ENCODE data around the gene ECD. TPM values are rescaled to one million over a fixed set of nuclear protein-coding genes. Genes with fewer than 3 reads are reported as not detected.

ECD gene
- total and polyA plus RNA-seq, 10 of the 15 experiments (the other 5 are each of a cell fraction or from before 2014, with no cell fraction given), result 27.3 to 61.6 (median 44.0) TPM

GRCh38 chr10:73167783-73168464, at the start of gene ECD, which contains the start of gene FAM149B1 (continued):
- peak; percentile 30 for TF ChIP-seq E4F1 (IDR thresholded peaks at IDR 0.05; ENCODE audit: borderline replicate concordance, partially characterized antibody)
- peak; percentile 67 for TF ChIP-seq CHD2 (IDR thresholded peaks at IDR 0.05; ENCODE audit: borderline replicate concordance, low read depth, low read length)
- TF ChIP-seq MYB (IDR thresholded peaks at IDR 0.05; ENCODE audit: borderline replicate concordance, low read depth, low read length), result no peak
- no peak for TF ChIP-seq EED (IDR thresholded peaks at IDR 0.05; ENCODE audit: low read depth)
- peak; percentile 93 for TF ChIP-seq IKZF1 (conservative IDR thresholded peaks at IDR 0.05)
- peak; percentile 77 for TF ChIP-seq YY1 (IDR thresholded peaks at IDR 0.05; ENCODE audit: low read depth, low read length)
- TF ChIP-seq USF1 (IDR thresholded peaks at IDR 0.05; ENCODE audit: borderline replicate concordance, extremely low read length, insufficient read depth, low read depth, low read length), result no peak
- TF ChIP-seq SMAD1 (IDR thresholded peaks at IDR 0.05; ENCODE audit: low read depth, partially characterized antibody), result peak; percentile 73

GRCh38 chr10:73215749-73216148, 47.9 kb upstream of the ECD start:
- Histone ChIP-seq H2AFZ (ENCODE audit: control insufficient read depth, low read depth, low read length) (no peak overlapping the region), H3K27me3 (replicated peaks in 1 of 2; ENCODE audit: control insufficient read depth in 2 of 2, insufficient read depth in 2 of 2, low read length in 1 of 2) (no peaks in the 10 kb centered on the region), H3K27ac (ENCODE audit: control insufficient read depth, insufficient read depth) (no peak overlapping the region), H3K79me2 (ENCODE audit: control insufficient read depth, insufficient read depth, low read length) (no peaks in the 10 kb centered on the region), H3K4me3 (no peak overlapping the region), H3K4me2 (ENCODE audit: control insufficient read depth, insufficient read depth) (no peak overlapping the region), H3K4me1 (ENCODE audit: control insufficient read depth, insufficient read depth, low read length) (no peaks in the 10 kb centered on the region), H3K9ac (ENCODE audit: control insufficient read depth, insufficient read depth, low read length) (no peak overlapping the region), H4K20me1 (ENCODE audit: control insufficient read depth, insufficient read depth) (no peaks in the 10 kb centered on the region), H3K36me3 (ENCODE audit: control insufficient read depth in 2 of 2, insufficient read depth in 2 of 2, low read length in 1 of 2) (peaks cover 0 to 11% of the 10 kb centered on the region in 2 experiments; a peak in 3 of 4 replicates), H3K9me3 (replicated peaks; ENCODE audit: control insufficient read depth, insufficient read depth, low read length) (no peaks in the 10 kb centered on the region; the same call in 2 of the 3 replicates)
- FAIRE-seq, result no peak
- ATAC-seq, result no peak
- ChIA-PET SMC1A (ENCODE audit: uncharacterized antibody, unreplicated experiment) (no interaction called here), CTCF (no interaction called here), POLR2A (no interaction called here), RAD21 (ENCODE audit: unreplicated experiment) (no interaction called here)
- intact Hi-C loops (cut with micrococcal nuclease; ENCODE audit: unreplicated experiment) (no loop called here), in situ Hi-C loops (cut with MboI) (no loop called here)
- WGBS (ENCODE audit: insufficient coverage, insufficient replicate concordance, low lambda C conversion rate, missing lambda C conversion rate), result 100% methylated on average over 1 of the region's 1 CpG
- BruUV-seq (replicated peaks), result no TSS peak
- DNase-seq (ENCODE audit: low read depth, low spot score), result no peak
- TF ChIP-seq EGR1 (IDR thresholded peaks at IDR 0.05; ENCODE audit: borderline replicate concordance in 1 of 2, low read depth in 2 of 2, low read length in 2 of 2), result no peak
- TF ChIP-seq CHD4 (IDR thresholded peaks at IDR 0.05), result no peak
- TF ChIP-seq CHD2 (IDR thresholded peaks at IDR 0.05; ENCODE audit: borderline replicate concordance, low read depth, low read length), result no peak
- TF ChIP-seq SREBF2 (IDR thresholded peaks at IDR 0.05; ENCODE audit: low read length), result no peak
- no peak for TF ChIP-seq CREB1 (IDR thresholded peaks at IDR 0.05; ENCODE audit: low read depth)
- TF ChIP-seq ESRRA (IDR thresholded peaks at IDR 0.05; ENCODE audit: low read length), result no peak
- no peak for TF ChIP-seq CBFB (IDR thresholded peaks at IDR 0.05; ENCODE audit: low read depth)
- no peak for TF ChIP-seq ZBTB33 (IDR thresholded peaks at IDR 0.05)
- TF ChIP-seq JUND (IDR thresholded peaks at IDR 0.05; ENCODE audit: low read depth, low read length), result no peak
